IMR-90 (cell line): ENCODE results near the gene VSIG4. TPM values are rescaled to one million over a fixed set of nuclear protein-coding genes. Genes with fewer than 3 reads are reported as not detected.

ENCODE experiments used
- ATAC-seq: fragments of 200-7000 bp; cut with Tn5 transposase; 2 replicates; pipeline ENCODE4 v1.9.1; 2020; ENCODE audit warnings: low read depth, mild to moderate bottlenecking, moderate library complexity
- BruUV-seq: library from RNA; stranded (reverse); fragments of 400-500 nt; replicated peaks from 2 replicates; lab custom pipeline; 2021; lab: Mats Ljungman, UMichigan
- CTCF ChIA-PET: fragments of 300-600 bp; formaldehyde crosslinking; extraction: SDS; loops from one replicate; lab custom pipeline; 2021; ENCODE audit warnings: antibody characterized with exemption; lab: Yijun Ruan, JAX
- POLR2A ChIA-PET: fragments of 300-600 bp; sonication (Branson Sonifier 250); formaldehyde crosslinking; loops from one replicate; lab custom pipeline; 2022; ENCODE audit warnings: antibody characterized with exemption; ENCODE audit not compliant: unreplicated experiment; lab: Charles Lee
- DNase-seq: peaks from one replicate; pipeline ENCODE4 v3.0.0; 2013
- H2AFZ ChIP-seq: replicated peaks from 2 replicates; pipeline ENCODE3; 2013; ENCODE audit warnings: low read length, mild to moderate bottlenecking; ENCODE audit not compliant: poor library complexity
- H2AK5ac ChIP-seq: 2 replicates; pipeline ENCODE4 v1.6.1; 2013; ENCODE audit warnings: low read depth, low read length, inconsistent platforms
- H2AK9ac ChIP-seq: replicated peaks from 2 replicates; pipeline ENCODE3; 2013; ENCODE audit warnings: mild to moderate bottlenecking, low read depth, low read length, moderate library complexity; ENCODE audit not compliant: poor library complexity
- H2BK120ac ChIP-seq: 2 replicates; pipeline ENCODE4 v1.6.1; 2013; ENCODE audit warnings: low read depth, low read length, inconsistent platforms
- H2BK15ac ChIP-seq: 3 replicates; pipeline ENCODE4 v1.6.1; 2013; ENCODE audit warnings: low read depth, low read length, inconsistent platforms
- H2BK20ac ChIP-seq: 2 replicates; pipeline ENCODE4 v1.6.1; 2013; ENCODE audit warnings: low read depth, mild to moderate bottlenecking, inconsistent platforms, low read length, moderate library complexity
- H2BK5ac ChIP-seq: 2 replicates; pipeline ENCODE4 v1.6.1; 2013; ENCODE audit warnings: mild to moderate bottlenecking, low read depth, low read length, inconsistent platforms; ENCODE audit not compliant: poor library complexity, severe bottlenecking
- H3K14ac ChIP-seq: replicated peaks from 2 replicates; pipeline ENCODE4 v1.6.1; 2013; ENCODE audit warnings: low read depth, low read length, inconsistent platforms
- H3K18ac ChIP-seq: 2 replicates; pipeline ENCODE4 v1.6.1; 2013; ENCODE audit warnings: low read depth, low read length, control low read depth
- H3K23ac ChIP-seq: 2 replicates; pipeline ENCODE4 v1.6.1; 2013; ENCODE audit warnings: low read depth, low read length, inconsistent platforms
- H3K27ac ChIP-seq: 2 replicates; pipeline ENCODE4 v1.5.1; 2013; ENCODE audit warnings: mild to moderate bottlenecking, control low read depth, low read length; ENCODE audit not compliant: insufficient read depth
- H3K27me3 ChIP-seq: 2 replicates; pipeline ENCODE4 v1.6.1; 2013; ENCODE audit warnings: low read length; ENCODE audit not compliant: control insufficient read depth, insufficient read depth
- H3K36me3 ChIP-seq: 2 replicates; pipeline ENCODE4 v1.6.1; 2013; ENCODE audit warnings: low read length, mixed read lengths; ENCODE audit not compliant: control insufficient read depth, insufficient read depth
- H3K4ac ChIP-seq: 2 replicates; pipeline ENCODE4 v1.6.1; 2013; ENCODE audit warnings: low read depth, low read length, inconsistent platforms
- H3K4me1 ChIP-seq: 2 replicates; pipeline ENCODE4 v1.6.1; 2013; ENCODE audit warnings: low read length, mixed read lengths; ENCODE audit not compliant: control insufficient read depth, insufficient read depth
- H3K4me2 ChIP-seq: 2 replicates; pipeline ENCODE4 v1.6.1; 2013; ENCODE audit warnings: low read depth, mild to moderate bottlenecking, control low read depth, low read length, moderate library complexity
- H3K4me3 ChIP-seq: 2 replicates; pipeline ENCODE4 v1.5.1; 2013; ENCODE audit warnings: low read depth, mild to moderate bottlenecking, control low read depth, low read length, moderate library complexity; ENCODE audit not compliant: insufficient read depth
- H3K56ac ChIP-seq: 2 replicates; pipeline ENCODE4 v1.6.1; 2013; ENCODE audit warnings: low read length, inconsistent platforms; ENCODE audit not compliant: insufficient read depth; ENCODE audit errors: extremely low read depth
- H3K79me1 ChIP-seq, 2 experiments: 2 replicates each; pipeline ENCODE4 v1.6.1; 2013; ENCODE audit warnings: low read length in 2 of 2, inconsistent platforms in 1 of 2, low read depth in 1 of 2
- H3K9ac ChIP-seq: 2 replicates; pipeline ENCODE4 v1.6.1; 2013; ENCODE audit warnings: low read depth, low read length, control low read depth
- H3K9me1 ChIP-seq: 2 replicates; pipeline ENCODE4 v1.6.1; 2013; ENCODE audit warnings: low read length, inconsistent platforms; ENCODE audit not compliant: insufficient read depth
- H3K9me3 ChIP-seq: 2 replicates; pipeline ENCODE4 v1.6.1; 2013; ENCODE audit warnings: low read length; ENCODE audit not compliant: control insufficient read depth, insufficient read depth
- H4K20me1 ChIP-seq: 2 replicates; pipeline ENCODE4 v1.6.1; 2013; ENCODE audit warnings: low read length, inconsistent platforms; ENCODE audit not compliant: insufficient read depth
- H4K5ac ChIP-seq: 2 replicates; pipeline ENCODE4 v1.6.1; 2013; ENCODE audit warnings: mild to moderate bottlenecking, low read depth, low read length, control low read depth
- H4K8ac ChIP-seq, 2 experiments: 2 replicates each; pipeline ENCODE4 v1.6.1; 2013; ENCODE audit warnings: low read depth in 2 of 2, low read length in 2 of 2, control low read depth in 1 of 2, inconsistent platforms in 1 of 2
- H4K91ac ChIP-seq: 2 replicates; pipeline ENCODE4 v1.6.1; 2013; ENCODE audit warnings: low read depth, low read length, inconsistent platforms; ENCODE audit not compliant: insufficient read depth
- CEBPB ChIP-seq: IDR thresholded peaks from 2 replicates; pipeline ENCODE4 v1.6.1; 2012; ENCODE audit warnings: low read depth, low read length, improper control_type of control experiment
- CHD1 ChIP-seq: IDR thresholded peaks from 2 replicates; pipeline ENCODE4 v1.6.1; 2012; ENCODE audit warnings: low read depth, low read length, improper control_type of control experiment
- FOS ChIP-seq: fragments of 150-350 bp; IDR thresholded peaks from 2 replicates; pipeline ENCODE4 v1.6.1; 2016; ENCODE audit warnings: low read depth, low read length
- RAD21 ChIP-seq: IDR thresholded peaks from 2 replicates; pipeline ENCODE4 v1.6.1; 2012; ENCODE audit warnings: low read length, improper control_type of control experiment
- RFX5 ChIP-seq: IDR thresholded peaks from 2 replicates; pipeline ENCODE4 v1.8.0; 2012; ENCODE audit warnings: low read depth, mild to moderate bottlenecking, low read length, moderate library complexity
- SMC3 ChIP-seq: fragments of 150-350 bp; IDR thresholded peaks from 2 replicates; pipeline ENCODE4 v1.6.1; 2016; ENCODE audit warnings: low read depth, mild to moderate bottlenecking, antibody characterized with exemption, low read length, moderate library complexity
- WGBS, 2 experiments: methylation state at CpG; one replicate each; pipeline versions ENCODE4 v1.1.5 to v1.1.7; 2013; ENCODE audit warnings: missing lambda C conversion rate in 2 of 2; ENCODE audit not compliant: insufficient read length in 1 of 2; ENCODE audit errors: extremely low coverage in 2 of 2; 5-methylcytosine and 5-hydroxymethylcytosine counted together
- dilution Hi-C: fragments of 300-500 bp; cut with HindIII; formaldehyde crosslinking; loops from one replicate; pipeline ENCODE4 v1.14.3; 2018; ENCODE audit warnings: low sequenced_read_pairs; ENCODE audit not compliant: unreplicated experiment
- in situ Hi-C: fragments of 300-500 bp; cut with MboI; formaldehyde crosslinking; loops from 3 replicates; pipeline ENCODE4 v1.14.3; 2019; ENCODE audit warnings: low sequenced_read_pairs, inconsistent platforms, mixed read lengths
- intact Hi-C: fragments of 100-400 bp; cut with micrococcal nuclease; formaldehyde crosslinking; loops from 2 replicates; pipeline ENCODE4 v1.10.0; 2022
- polyA plus RNA-seq, 3 experiments: library from polyadenylated mRNA; depleted of rRNA; stranded (reverse); fragments of >200 nt; gene quantifications; 2 replicates each; pipeline ENCODE4 v1.2.3, GENCODE V29; 2012; ENCODE audit warnings: low replicate concordance in 1 of 3
- total RNA-seq: library from RNA; depleted of rRNA; stranded (reverse); fragments of >200 nt; gene quantifications from 2 replicates; pipeline ENCODE4 v1.2.3, GENCODE V29; 2012
- TF ChIP-seq, protein P1 (sequence below): conservative IDR thresholded peaks from 2 replicates; pipeline ENCODE4 v1.5.1; 2012; ENCODE audit warnings: mild to moderate bottlenecking, low read depth, low read length, improper control_type of control experiment
- TF ChIP-seq, protein P2 (sequence below): fragments of 150-350 bp; IDR thresholded peaks from 2 replicates; pipeline ENCODE4 v1.6.1; 2016; ENCODE audit warnings: low read depth, mild to moderate bottlenecking, low read length, moderate library complexity, borderline replicate concordance

VSIG4 gene
- total and polyA plus RNA-seq, 2 of the 4 experiments (the other 2 are of a cell fraction) = not detected

DNA sequence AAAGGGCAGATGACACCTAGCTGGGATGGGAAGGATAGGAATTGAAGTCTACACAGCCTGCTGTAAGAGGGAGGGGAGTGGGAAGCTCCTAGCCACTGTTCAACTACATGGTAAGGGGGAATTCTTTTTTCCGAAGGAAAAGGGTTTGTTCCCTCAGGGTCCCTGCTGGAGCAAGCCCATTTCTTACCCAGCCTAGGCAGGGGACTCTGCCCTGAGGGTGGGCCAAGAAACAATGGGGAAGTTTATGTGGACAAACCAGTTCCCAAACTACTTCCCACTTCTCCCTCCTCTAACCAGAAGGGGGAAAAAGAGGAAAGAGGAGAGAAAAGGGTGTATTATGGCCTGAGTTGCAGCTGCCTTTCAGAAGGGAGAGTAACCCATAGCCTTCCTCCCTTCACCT lies 13.5 kb upstream of the VSIG4 start:
- ChIA-PET POLR2A (no interaction called here), CTCF (interaction anchor here (0.5 kb wide), 1 partner anchor 674 kb away, joined by 3 read pairs; no protein-coding TSS in a partner anchor)
- in situ Hi-C loops = no loop called here
- Histone ChIP-seq H3K4me2 (no peak overlapping the region), H3K36me3 (no peaks in the 10 kb centered on the region), H3K27ac (no peak overlapping the region), H3K56ac (no peak overlapping the region), H4K20me1 (no peaks in the 10 kb centered on the region), H2BK20ac (no peak overlapping the region), H3K27me3 (no peaks in the 10 kb centered on the region; the same call in 1 of the 2 replicates), H3K18ac (no peak overlapping the region), H2AK9ac (no peak overlapping the region), H2AFZ (no peak overlapping the region), H2AK5ac (no peak overlapping the region), H3K79me1 (no peaks in the 10 kb centered on the region), H4K5ac (no peak overlapping the region), H2BK15ac (no peak overlapping the region), H3K4me3 (no peak overlapping the region), H3K4ac (no peak overlapping the region), H3K23ac (no peak overlapping the region), H3K14ac (no peak overlapping the region), H3K9me1 (no peaks in the 10 kb centered on the region), H4K8ac (no peak overlapping the region), H4K91ac (no peak overlapping the region), H2BK120ac (no peak overlapping the region), H2BK5ac (no peak overlapping the region), H3K4me1 (no peaks in the 10 kb centered on the region), H3K9ac (no peak overlapping the region), H3K9me3 (no peaks in the 10 kb centered on the region)
- dilution Hi-C loops = no loop called here
- DNase-seq (no peak), ATAC-seq (no peak)
- intact Hi-C loops = no loop called here
- no TSS peak for BruUV-seq
- no CpG with 5 or more reads among the region's 1 CpG for WGBS, 2 experiments
- TF ChIP-seq SMC3 = no peak
- no peak for TF ChIP-seq RFX5
- TF ChIP-seq, protein P1, sequence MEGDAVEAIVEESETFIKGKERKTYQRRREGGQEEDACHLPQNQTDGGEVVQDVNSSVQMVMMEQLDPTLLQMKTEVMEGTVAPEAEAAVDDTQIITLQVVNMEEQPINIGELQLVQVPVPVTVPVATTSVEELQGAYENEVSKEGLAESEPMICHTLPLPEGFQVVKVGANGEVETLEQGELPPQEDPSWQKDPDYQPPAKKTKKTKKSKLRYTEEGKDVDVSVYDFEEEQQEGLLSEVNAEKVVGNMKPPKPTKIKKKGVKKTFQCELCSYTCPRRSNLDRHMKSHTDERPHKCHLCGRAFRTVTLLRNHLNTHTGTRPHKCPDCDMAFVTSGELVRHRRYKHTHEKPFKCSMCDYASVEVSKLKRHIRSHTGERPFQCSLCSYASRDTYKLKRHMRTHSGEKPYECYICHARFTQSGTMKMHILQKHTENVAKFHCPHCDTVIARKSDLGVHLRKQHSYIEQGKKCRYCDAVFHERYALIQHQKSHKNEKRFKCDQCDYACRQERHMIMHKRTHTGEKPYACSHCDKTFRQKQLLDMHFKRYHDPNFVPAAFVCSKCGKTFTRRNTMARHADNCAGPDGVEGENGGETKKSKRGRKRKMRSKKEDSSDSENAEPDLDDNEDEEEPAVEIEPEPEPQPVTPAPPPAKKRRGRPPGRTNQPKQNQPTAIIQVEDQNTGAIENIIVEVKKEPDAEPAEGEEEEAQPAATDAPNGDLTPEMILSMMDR = no peak
- TF ChIP-seq CEBPB = no peak
- no peak for TF ChIP-seq RAD21
- TF ChIP-seq FOS = no peak
- TF ChIP-seq, protein P2, sequence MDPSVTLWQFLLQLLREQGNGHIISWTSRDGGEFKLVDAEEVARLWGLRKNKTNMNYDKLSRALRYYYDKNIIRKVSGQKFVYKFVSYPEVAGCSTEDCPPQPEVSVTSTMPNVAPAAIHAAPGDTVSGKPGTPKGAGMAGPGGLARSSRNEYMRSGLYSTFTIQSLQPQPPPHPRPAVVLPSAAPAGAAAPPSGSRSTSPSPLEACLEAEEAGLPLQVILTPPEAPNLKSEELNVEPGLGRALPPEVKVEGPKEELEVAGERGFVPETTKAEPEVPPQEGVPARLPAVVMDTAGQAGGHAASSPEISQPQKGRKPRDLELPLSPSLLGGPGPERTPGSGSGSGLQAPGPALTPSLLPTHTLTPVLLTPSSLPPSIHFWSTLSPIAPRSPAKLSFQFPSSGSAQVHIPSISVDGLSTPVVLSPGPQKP = no peak
- no peak for TF ChIP-seq CHD1
